Astrocyte of the spinal cord (primary cell): Measurements from ENCODE around the gene DCLK2.

ENCODE experiments used
- DNase-seq: peaks from one replicate; pipeline ENCODE4 v3.0.0; 2011; ENCODE audit warnings: low read depth, low spot score
- H3K4me3 ChIP-seq: 2 replicates; pipeline ENCODE4 v1.5.1; 2011; ENCODE audit warnings: low read depth, mild to moderate bottlenecking, low read length, moderate library complexity
- CTCF ChIP-seq: IDR thresholded peaks from 2 replicates; pipeline ENCODE4 v1.5.1; 2012; ENCODE audit warnings: low read depth, mild to moderate bottlenecking, low read length, inconsistent platforms
- in situ Hi-C: cut with HindIII; loops from 2 replicates; pipeline ENCODE4 v1.10.0; 2017; ENCODE audit warnings: low sequenced_read_pairs

Gene DCLK2

GRCh38 chr4:150286656-150287055 is 208.4 kb downstream of the DCLK2 start:
- H3K4me3 ChIP-seq: no peak overlapping the region
- in situ Hi-C loops: no loop called here
- TF ChIP-seq CTCF: no peak
- no peak for DNase-seq

GRCh38 chr4:150289198-150289597 is 211.0 kb downstream of the DCLK2 start:
- TF ChIP-seq CTCF: no peak
- in situ Hi-C loops: no loop called here
- no peak for DNase-seq
- H3K4me3 ChIP-seq: no peak overlapping the region

GRCh38 chr4:150289881-150290280 is 211.6 kb downstream of the DCLK2 start:
- no peak for DNase-seq
- in situ Hi-C loops: no loop called here
- no peak for TF ChIP-seq CTCF
- H3K4me3 ChIP-seq: no peak overlapping the region

GRCh38 chr4:150297861-150298474 is 219.7 kb downstream of the DCLK2 start:
- no peak overlapping the region for H3K4me3 ChIP-seq
- in situ Hi-C loops: no loop called here
- DNase-seq: peak; percentile 79
- peak; percentile 65 for TF ChIP-seq CTCF

GRCh38 chr4:150299816-150300215 is 221.6 kb downstream of the DCLK2 start:
- DNase-seq: no peak
- in situ Hi-C loops: no loop called here
- TF ChIP-seq CTCF: no peak
- no peak overlapping the region for H3K4me3 ChIP-seq

GRCh38 chr4:150302553-150302952 is 224.3 kb downstream of the DCLK2 start:
- DNase-seq: peak; percentile 96
- H3K4me3 ChIP-seq: no peak overlapping the region
- in situ Hi-C loops: no loop called here
- TF ChIP-seq CTCF: no peak
